ENCODE results near the gene WDR11.

The WDR11 gene

GRCh38 chr10:120861178-120861855 lies 10.2 kb downstream of the WDR11 start:
- Histone ChIP-seq H3K27ac (ENCODE audit: insufficient read depth in 1 of 2, low read depth in 1 of 2, low read length in 2 of 2, poor library complexity in 1 of 2, severe bottlenecking in 2 of 2) (no peak overlapping the region), H3K9me3 (ENCODE audit: control extremely low read depth in 1 of 5, control insufficient read depth in 4 of 5, insufficient read depth in 2 of 5, low read depth in 1 of 5, low read length in 4 of 5) (no peaks in the 10 kb centered on the region), H3K4me1 (ENCODE audit: control extremely low read depth in 1 of 4, control insufficient read depth in 4 of 4, insufficient read depth in 4 of 4, low read length in 3 of 4) (no peaks in the 10 kb centered on the region), H3K4me3 (ENCODE audit: control insufficient read depth in 1 of 7, extremely low read depth in 1 of 7, insufficient read depth in 4 of 7, low read depth in 2 of 7, low read length in 6 of 7) (no peak overlapping the region), H3K27me3 (replicated peaks in 2 of 5; ENCODE audit: control insufficient read depth in 4 of 5, insufficient read depth in 5 of 5, low read length in 4 of 5) (no peaks in the 10 kb centered on the region), H3K36me3 (ENCODE audit: control insufficient read depth in 4 of 4, insufficient read depth in 4 of 4, low read length in 3 of 4) (peaks cover 19 to 54% (median 25%) of the 10 kb centered on the region in 4 experiments)
- DNase-seq, result no peak
- WGBS (ENCODE audit: insufficient coverage), result 100% methylated on average over 1 of the region's 2 CpGs
- CTCF ChIA-PET, result no interaction called here
- POLR2A ChIA-PET, result no interaction called here

DNA sequence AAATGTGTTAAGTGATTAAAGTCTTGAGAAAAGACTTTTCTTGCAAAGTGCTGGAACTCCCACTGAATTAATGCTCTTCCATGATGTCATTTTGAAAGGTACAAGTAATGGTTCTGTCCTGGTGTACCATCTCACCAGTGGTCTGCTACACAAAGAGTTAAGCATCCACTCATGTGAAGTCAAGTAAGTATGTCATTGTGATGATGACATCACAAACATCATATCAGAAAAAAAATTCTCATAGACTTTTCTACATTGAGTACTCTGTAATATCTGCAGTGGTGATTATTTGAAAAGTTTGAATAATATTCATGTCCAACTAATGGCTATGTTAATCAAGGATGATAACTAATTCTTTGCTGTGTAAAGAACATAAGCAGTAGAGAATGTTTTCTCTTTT lies 22.6 kb downstream of the WDR11 start:
- CTCF ChIA-PET, result no interaction called here
- POLR2A ChIA-PET, result no interaction called here
- no peak overlapping the region for H3K4me3 ChIP-seq (ENCODE audit: control insufficient read depth in 1 of 7, extremely low read depth in 1 of 7, insufficient read depth in 4 of 7, low read depth in 2 of 7, low read length in 6 of 7)

GRCh38 chr10:120883071-120883470 lies 31.9 kb downstream of the WDR11 start:
- H3K27ac ChIP-seq (ENCODE audit: insufficient read depth in 1 of 2, low read depth in 1 of 2, low read length in 2 of 2, poor library complexity in 1 of 2, severe bottlenecking in 2 of 2), result no peak overlapping the region
- WGBS (ENCODE audit: insufficient coverage), result no CpG with 5 or more reads among the region's 1 CpG
- no peaks in the 10 kb centered on the region for H3K27me3 ChIP-seq (replicated peaks in 2 of 5; ENCODE audit: control insufficient read depth in 4 of 5, insufficient read depth in 5 of 5, low read length in 4 of 5)
- no peak for DNase-seq
- ChIA-PET CTCF (no interaction called here), POLR2A (no interaction called here)
- H3K4me3 ChIP-seq (ENCODE audit: control insufficient read depth in 1 of 7, extremely low read depth in 1 of 7, insufficient read depth in 4 of 7, low read depth in 2 of 7, low read length in 6 of 7), result no peak overlapping the region
- H3K36me3 ChIP-seq (ENCODE audit: control insufficient read depth in 4 of 4, insufficient read depth in 4 of 4, low read length in 3 of 4), result peaks cover 8 to 48% (median 19%) of the 10 kb centered on the region in 4 experiments
- no peaks in the 10 kb centered on the region for H3K4me1 ChIP-seq (ENCODE audit: control extremely low read depth in 1 of 4, control insufficient read depth in 4 of 4, insufficient read depth in 4 of 4, low read length in 3 of 4)
- no peaks in the 10 kb centered on the region for H3K9me3 ChIP-seq (ENCODE audit: control extremely low read depth in 1 of 5, control insufficient read depth in 4 of 5, insufficient read depth in 2 of 5, low read depth in 1 of 5, low read length in 4 of 5)

More for the DNA sequence above, 22.6 kb downstream of the WDR11 start:
- Histone ChIP-seq H3K27me3 (replicated peaks in 2 of 5; ENCODE audit: control insufficient read depth in 4 of 5, insufficient read depth in 5 of 5, low read length in 4 of 5) (no peaks in the 10 kb centered on the region), H3K4me1 (ENCODE audit: control extremely low read depth in 1 of 4, control insufficient read depth in 4 of 4, insufficient read depth in 4 of 4, low read length in 3 of 4) (no peaks in the 10 kb centered on the region), H3K27ac (ENCODE audit: insufficient read depth in 1 of 2, low read depth in 1 of 2, low read length in 2 of 2, poor library complexity in 1 of 2, severe bottlenecking in 2 of 2) (no peak overlapping the region), H3K9me3 (ENCODE audit: control extremely low read depth in 1 of 5, control insufficient read depth in 4 of 5, insufficient read depth in 2 of 5, low read depth in 1 of 5, low read length in 4 of 5) (no peaks in the 10 kb centered on the region), H3K36me3 (ENCODE audit: control insufficient read depth in 4 of 4, insufficient read depth in 4 of 4, low read length in 3 of 4) (peaks cover 20 to 49% (median 28%) of the 10 kb centered on the region in 4 experiments)
- no peak for DNase-seq

GRCh38 chr10:120887482-120887881 lies 36.3 kb downstream of the WDR11 start:
- POLR2A ChIA-PET, result no interaction called here
- H3K27ac ChIP-seq (ENCODE audit: insufficient read depth in 1 of 2, low read depth in 1 of 2, low read length in 2 of 2, poor library complexity in 1 of 2, severe bottlenecking in 2 of 2), result no peak overlapping the region

GRCh38 chr10:120891365-120891764 lies 40.2 kb downstream of the WDR11 start:
- Histone ChIP-seq H3K36me3 (ENCODE audit: control insufficient read depth in 4 of 4, insufficient read depth in 4 of 4, low read length in 3 of 4) (peaks cover 15 to 56% (median 34%) of the 10 kb centered on the region in 4 experiments), H3K27ac (ENCODE audit: insufficient read depth in 1 of 2, low read depth in 1 of 2, low read length in 2 of 2, poor library complexity in 1 of 2, severe bottlenecking in 2 of 2) (no peak overlapping the region), H3K4me1 (ENCODE audit: control extremely low read depth in 1 of 4, control insufficient read depth in 4 of 4, insufficient read depth in 4 of 4, low read length in 3 of 4) (no peaks in the 10 kb centered on the region), H3K9me3 (ENCODE audit: control extremely low read depth in 1 of 5, control insufficient read depth in 4 of 5, insufficient read depth in 2 of 5, low read depth in 1 of 5, low read length in 4 of 5) (no peaks in the 10 kb centered on the region), H3K4me3 (ENCODE audit: control insufficient read depth in 1 of 7, extremely low read depth in 1 of 7, insufficient read depth in 4 of 7, low read depth in 2 of 7, low read length in 6 of 7) (no peak overlapping the region), H3K27me3 (replicated peaks in 2 of 5; ENCODE audit: control insufficient read depth in 4 of 5, insufficient read depth in 5 of 5, low read length in 4 of 5) (no peaks in the 10 kb centered on the region)
- ChIA-PET CTCF (interaction anchor here (0.6 kb wide), 1 partner anchor 1033 kb away, joined by 4 read pairs; no protein-coding TSS in a partner anchor), POLR2A (no interaction called here)
- no peak for DNase-seq

More at GRCh38 chr10:120887482-120887881, 36.3 kb downstream of the WDR11 start:
- no peak overlapping the region for H3K4me3 ChIP-seq (ENCODE audit: control insufficient read depth in 1 of 7, extremely low read depth in 1 of 7, insufficient read depth in 4 of 7, low read depth in 2 of 7, low read length in 6 of 7)
- no CpG with 5 or more reads among the region's 3 CpGs for WGBS (ENCODE audit: insufficient coverage)
- no peaks in the 10 kb centered on the region for H3K27me3 ChIP-seq (replicated peaks in 2 of 5; ENCODE audit: control insufficient read depth in 4 of 5, insufficient read depth in 5 of 5, low read length in 4 of 5)
- H3K36me3 ChIP-seq (ENCODE audit: control insufficient read depth in 4 of 4, insufficient read depth in 4 of 4, low read length in 3 of 4), result peaks cover 17 to 60% (median 32%) of the 10 kb centered on the region in 4 experiments
- no peaks in the 10 kb centered on the region for H3K9me3 ChIP-seq (ENCODE audit: control extremely low read depth in 1 of 5, control insufficient read depth in 4 of 5, insufficient read depth in 2 of 5, low read depth in 1 of 5, low read length in 4 of 5)
- DNase-seq, result no peak
- no peaks in the 10 kb centered on the region for H3K4me1 ChIP-seq (ENCODE audit: control extremely low read depth in 1 of 4, control insufficient read depth in 4 of 4, insufficient read depth in 4 of 4, low read length in 3 of 4)
- CTCF ChIA-PET, result no interaction called here

DNA sequence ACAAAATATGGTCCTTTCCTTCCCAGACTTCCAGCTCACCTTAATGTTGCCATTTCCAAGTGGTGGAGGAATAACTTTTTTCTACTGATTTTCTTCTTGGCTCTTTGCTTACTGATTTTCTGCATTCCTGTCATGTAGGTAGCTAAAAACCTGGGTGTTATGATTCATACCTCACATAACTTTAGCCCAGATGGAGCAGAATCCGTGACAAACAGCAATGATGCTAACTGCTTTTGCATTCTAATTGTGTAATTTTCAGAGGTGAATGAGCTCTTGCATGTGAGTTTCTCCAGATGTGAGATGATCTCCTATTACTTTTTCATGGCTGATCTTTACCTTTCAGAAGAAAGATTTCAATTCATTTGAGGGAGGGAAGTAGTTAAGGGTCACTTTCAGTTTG lies 43.4 kb downstream of the WDR11 start:
- Histone ChIP-seq H3K27ac (ENCODE audit: insufficient read depth in 1 of 2, low read depth in 1 of 2, low read length in 2 of 2, poor library complexity in 1 of 2, severe bottlenecking in 2 of 2) (no peak overlapping the region), H3K9me3 (ENCODE audit: control extremely low read depth in 1 of 5, control insufficient read depth in 4 of 5, insufficient read depth in 2 of 5, low read depth in 1 of 5, low read length in 4 of 5) (no peaks in the 10 kb centered on the region), H3K27me3 (replicated peaks in 2 of 5; ENCODE audit: control insufficient read depth in 4 of 5, insufficient read depth in 5 of 5, low read length in 4 of 5) (no peaks in the 10 kb centered on the region), H3K4me1 (ENCODE audit: control extremely low read depth in 1 of 4, control insufficient read depth in 4 of 4, insufficient read depth in 4 of 4, low read length in 3 of 4) (no peaks in the 10 kb centered on the region), H3K36me3 (ENCODE audit: control insufficient read depth in 4 of 4, insufficient read depth in 4 of 4, low read length in 3 of 4) (peaks cover 18 to 46% (median 30%) of the 10 kb centered on the region in 4 experiments), H3K4me3 (ENCODE audit: control insufficient read depth in 1 of 7, extremely low read depth in 1 of 7, insufficient read depth in 4 of 7, low read depth in 2 of 7, low read length in 6 of 7) (no peak overlapping the region)
- no peak for DNase-seq
- no CpG with 5 or more reads among the region's 1 CpG for WGBS (ENCODE audit: insufficient coverage)
- CTCF ChIA-PET, result no interaction called here
- POLR2A ChIA-PET, result no interaction called here

GRCh38 chr10:120897343-120897742 lies 46.2 kb downstream of the WDR11 start:
- no peaks in the 10 kb centered on the region for H3K4me1 ChIP-seq (ENCODE audit: control extremely low read depth in 1 of 4, control insufficient read depth in 4 of 4, insufficient read depth in 4 of 4, low read length in 3 of 4)
- no peaks in the 10 kb centered on the region for H3K9me3 ChIP-seq (ENCODE audit: control extremely low read depth in 1 of 5, control insufficient read depth in 4 of 5, insufficient read depth in 2 of 5, low read depth in 1 of 5, low read length in 4 of 5)
- H3K27ac ChIP-seq (ENCODE audit: insufficient read depth in 1 of 2, low read depth in 1 of 2, low read length in 2 of 2, poor library complexity in 1 of 2, severe bottlenecking in 2 of 2), result no peak overlapping the region
- no peaks in the 10 kb centered on the region for H3K27me3 ChIP-seq (replicated peaks in 2 of 5; ENCODE audit: control insufficient read depth in 4 of 5, insufficient read depth in 5 of 5, low read length in 4 of 5)
- no peak overlapping the region for H3K4me3 ChIP-seq (ENCODE audit: control insufficient read depth in 1 of 7, extremely low read depth in 1 of 7, insufficient read depth in 4 of 7, low read depth in 2 of 7, low read length in 6 of 7)
- 100% methylated on average over 2 of the region's 2 CpGs for whole genome bisulfite sequencing (ENCODE audit: insufficient coverage)
- POLR2A ChIA-PET, result no interaction called here
- H3K36me3 ChIP-seq (ENCODE audit: control insufficient read depth in 4 of 4, insufficient read depth in 4 of 4, low read length in 3 of 4), result peaks cover 11 to 38% (median 29%) of the 10 kb centered on the region in 4 experiments
- CTCF ChIA-PET, result interaction anchor here (0.9 kb wide), 1 partner anchor 9 kb away, joined by 3 read pairs; no protein-coding TSS in a partner anchor
- DNase-seq, result no peak

Measured in common myeloid progenitor, CD34-positive (primary cell).